Mesenteric fat pad (tissue), 1 donor: ENCODE data around the gene RNF151. TPM values are rescaled to one million over a fixed set of nuclear protein-coding genes. Genes with fewer than 3 reads are reported as not detected.
"Not testable (repeated sequence)": the region's sequence is repeated elsewhere in the genome, so short reads cannot be mapped to it uniquely, and the experiment has no call there.

ENCODE experiments used
- DNase-seq: peaks from one replicate; pipeline ENCODE4 v3.0.0-alpha.2; 2020; ENCODE audit warnings: low spot score
- total RNA-seq: library from RNA; stranded (reverse); fragmentation: NEBNext Ultra II Directional; extraction: Animal tissue kit (Norgen Biotek cat#: 25700); gene quantifications from one replicate; pipeline ENCODE4 v1.2.1, GENCODE V29; 2021
- donor health status: DM: yes; HTN: yes; CAD: no.

RNF151 gene
- total RNA-seq, 1 donor from 2014 or later: not detected

DNA sequence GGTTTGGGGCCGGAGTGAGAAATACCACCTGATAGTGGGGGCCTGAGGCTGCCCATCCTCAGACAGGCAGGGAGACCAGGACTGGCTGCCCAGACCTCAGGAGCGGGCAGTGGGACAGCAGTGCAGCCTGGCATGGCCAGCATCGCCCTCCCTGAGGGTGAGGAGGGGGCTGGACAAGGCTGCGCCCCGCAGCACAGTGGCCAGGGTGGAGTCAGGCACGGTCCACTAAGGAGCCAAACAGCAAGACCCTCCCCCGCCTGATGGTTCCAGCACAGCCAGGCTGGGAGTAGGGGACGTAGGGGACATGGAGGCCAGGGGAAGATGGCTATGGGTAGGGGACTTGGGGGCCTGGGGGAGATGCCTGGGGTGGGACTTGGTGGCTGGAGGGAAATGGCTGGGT, 39.7 kb downstream of the RNF151 start:
- DNase-seq: no peak

DNA sequence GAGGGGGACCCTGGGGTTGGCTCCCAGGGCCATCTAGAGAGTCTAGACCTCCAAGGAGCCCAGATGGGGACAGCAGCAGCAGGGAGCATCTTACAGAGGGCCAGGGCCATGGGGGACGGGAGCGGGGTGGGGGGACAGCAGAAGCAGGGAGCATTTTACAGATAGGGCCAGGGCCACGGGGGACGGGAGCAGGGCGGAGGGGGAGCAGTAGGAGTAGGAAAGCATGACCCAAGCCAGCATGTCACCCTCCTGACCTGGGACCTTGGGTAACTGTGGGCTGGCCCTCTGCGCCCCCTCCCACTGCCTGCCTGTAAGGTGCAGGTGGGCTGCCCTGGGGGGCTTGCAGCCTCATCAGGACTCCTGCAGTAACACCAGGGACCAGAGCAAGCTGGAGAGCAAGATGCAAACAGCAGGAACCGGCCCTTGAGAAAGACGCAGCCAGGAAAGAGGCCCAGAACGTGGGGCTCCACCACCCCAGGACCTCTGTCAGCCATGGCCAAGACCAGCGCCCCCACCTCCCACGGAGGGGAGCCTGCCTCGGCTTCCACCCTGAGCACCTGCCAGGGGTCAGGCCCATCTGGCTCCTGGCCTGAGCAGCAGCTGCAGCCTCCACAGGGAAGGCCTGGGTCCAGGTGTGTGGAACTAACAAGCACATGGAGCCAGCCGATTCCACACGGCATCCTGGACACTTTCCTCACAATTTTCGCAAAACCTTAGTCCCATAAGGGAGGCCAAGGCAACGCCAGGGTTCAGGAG, 40.6 kb downstream of the RNF151 start:
- DNase-seq: no peak

- DNase-seq: no peak
Observed at GRCh38 chr16:2008009-2008526, 41.4 kb downstream of the RNF151 start.

DNA sequence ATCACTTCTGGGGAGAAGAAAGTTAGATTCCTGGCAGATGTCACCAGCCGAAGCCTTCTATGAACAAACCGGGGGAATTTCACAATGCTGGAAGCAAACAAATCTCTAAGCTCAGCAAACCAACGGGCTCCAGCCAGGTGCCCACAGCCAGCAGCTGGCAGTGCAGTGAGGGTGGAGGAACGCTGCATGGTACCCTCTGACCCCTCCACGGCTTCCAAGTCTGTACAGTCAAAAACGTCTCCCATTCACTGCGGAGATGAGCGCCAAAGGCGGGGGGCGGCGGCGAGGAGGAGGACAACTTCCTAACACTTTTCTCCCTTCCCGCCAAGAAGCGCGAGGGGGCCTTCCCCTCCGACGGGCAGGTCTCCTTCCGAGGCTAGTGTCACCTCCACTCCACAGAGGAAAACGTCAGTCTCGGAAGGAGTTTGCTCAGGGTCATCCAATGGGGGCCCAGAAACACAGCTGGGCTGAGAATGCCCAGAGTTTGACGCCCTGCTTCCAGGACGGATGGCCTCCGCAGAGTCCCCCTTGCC, 42.0 kb downstream of the RNF151 start:
- DNase-seq: no peak

- DNase-seq: no peak
Observed at GRCh38 chr16:2009164-2009711, 42.6 kb downstream of the RNF151 start.

GRCh38 chr16:2009791-2010510, 43.3 kb downstream of the RNF151 start, which contains the start of gene ZNF598:
Gene ZNF598 (minus strand): TSS chr16:2009821.
- DNase-seq: peak; percentile 92

DNA sequence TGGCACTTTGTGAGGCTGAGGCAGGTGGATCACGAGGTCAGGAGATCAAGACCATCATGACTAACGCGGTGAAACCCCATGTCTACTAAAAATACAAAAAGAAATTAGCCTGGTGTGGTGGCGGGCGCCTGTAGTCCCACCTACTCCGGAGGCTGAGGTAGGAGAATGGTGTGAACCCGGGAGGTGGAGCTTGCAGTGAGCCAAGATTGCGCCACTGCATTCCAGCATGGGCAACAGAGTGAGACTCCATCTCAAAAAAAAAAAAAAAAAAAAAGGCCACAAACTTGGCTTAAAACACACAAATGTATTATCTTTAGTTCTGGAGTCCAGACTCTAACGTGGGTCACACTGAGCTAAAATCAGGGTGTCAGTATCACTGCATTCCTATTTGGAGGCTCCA, 45.1 kb downstream of the RNF151 start:
- not testable (repeated sequence) for DNase-seq

DNA sequence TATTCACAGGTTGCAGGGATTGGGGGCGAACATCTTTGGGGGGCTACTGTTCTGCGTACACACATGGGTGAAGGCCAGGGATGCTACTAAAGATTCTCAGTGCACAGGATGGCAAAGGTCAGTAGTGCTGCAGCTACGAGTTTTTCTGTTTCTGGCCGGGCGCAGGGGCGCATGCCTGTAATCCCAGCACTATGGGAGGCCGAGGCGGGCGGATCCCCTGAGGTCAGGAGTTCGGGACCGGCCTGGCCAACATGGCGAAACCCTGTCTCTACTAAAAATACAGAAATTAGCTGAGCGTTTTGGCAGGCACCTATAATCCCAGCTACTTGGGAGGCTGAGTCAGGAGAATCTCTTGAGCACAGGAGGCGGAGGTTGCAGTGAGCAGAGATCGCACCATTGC, 46.9 kb downstream of the RNF151 start:
- DNase-seq: no peak

- no peak for DNase-seq
Observed at GRCh38 chr16:2015117-2015946, 48.7 kb downstream of the RNF151 start.

- no peak for DNase-seq
Observed at GRCh38 chr16:2015947-2016208, 49.2 kb downstream of the RNF151 start.

DNA sequence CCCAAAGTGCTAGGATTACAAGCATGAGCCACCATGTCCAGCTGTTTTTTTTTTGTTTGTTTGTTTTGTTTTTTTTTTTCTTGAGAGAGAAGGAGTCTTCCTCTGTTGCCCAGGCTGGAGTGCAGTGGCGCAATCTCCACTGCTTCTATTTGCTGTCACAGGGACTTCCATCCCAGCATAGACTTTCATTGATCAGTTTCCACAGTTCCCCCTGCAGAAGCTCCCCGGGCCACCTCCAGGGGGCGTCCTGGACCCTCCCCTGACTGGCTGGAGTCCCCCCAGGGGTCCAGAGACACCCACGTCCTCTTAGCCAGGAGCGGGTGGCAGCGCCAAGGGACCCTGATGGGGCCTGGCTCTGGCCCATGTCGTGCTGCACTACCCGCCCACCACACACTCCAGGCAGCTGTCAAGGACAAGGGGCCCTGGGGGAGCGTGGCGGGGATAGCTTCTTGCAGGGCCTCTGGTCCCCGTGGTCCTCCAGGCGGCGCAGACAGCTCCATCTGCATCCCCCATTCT, 49.8 kb downstream of the RNF151 start:
- no peak for DNase-seq

Other genes with a start within 250 kb of the RNF151 start
- 34.6 TPM for gene NME3, start 195.3 kb upstream of the RNF151 start, total RNA-seq
- gene EME2, start 194.0 kb upstream of the RNF151 start, total RNA-seq: 14.5 TPM
- 71.3 TPM for gene MRPS34, start 193.7 kb upstream of the RNF151 start, total RNA-seq
- 28.8 TPM for gene SPSB3, start 184.3 kb upstream of the RNF151 start, total RNA-seq
- 35.1 TPM for gene NUBP2, start 183.9 kb upstream of the RNF151 start, total RNA-seq
- not detected for gene IGFALS, start 173.2 kb upstream of the RNF151 start, total RNA-seq
- 58.4 TPM for gene HAGH, start 140.0 kb upstream of the RNF151 start, total RNA-seq
- gene FAHD1, start 139.7 kb upstream of the RNF151 start, total RNA-seq: 17.9 TPM
- not detected for gene MEIOB, start 94.7 kb upstream of the RNF151 start, total RNA-seq
- gene HS3ST6, start 48.4 kb upstream of the RNF151 start, total RNA-seq: not detected
- gene MSRB1, start 23.7 kb upstream of the RNF151 start, total RNA-seq: 27.1 TPM
- gene RPL3L, start 12.2 kb upstream of the RNF151 start, total RNA-seq: not detected
- gene NDUFB10, start 7.3 kb upstream of the RNF151 start, total RNA-seq: 126 TPM
- 1,385 TPM for gene RPS2, start 2.0 kb upstream of the RNF151 start, total RNA-seq
- 26.5 TPM for gene TBL3, start 5.2 kb downstream of the RNF151 start, total RNA-seq
- not detected for gene NOXO1, start 14.6 kb downstream of the RNF151 start, total RNA-seq
- 15.7 TPM for gene GFER, start 17.3 kb downstream of the RNF151 start, total RNA-seq
- gene SYNGR3, start 23.1 kb downstream of the RNF151 start, total RNA-seq: not detected
- gene ZNF598, start 43.0 kb downstream of the RNF151 start, total RNA-seq: 50.5 TPM
- 0.58 TPM for gene NPW, start 52.9 kb downstream of the RNF151 start, total RNA-seq
- 238 TPM for gene NHERF2, start 60.0 kb downstream of the RNF151 start, total RNA-seq
- 9.9 TPM for gene NTHL1, start 81.0 kb downstream of the RNF151 start, total RNA-seq
- 88.3 TPM for gene TSC2, start 81.1 kb downstream of the RNF151 start, total RNA-seq
- 99.4 TPM for gene PKD1, start 169.0 kb downstream of the RNF151 start, total RNA-seq
- gene RAB26, start 181.8 kb downstream of the RNF151 start, total RNA-seq: not detected
- gene TRAF7, start 188.9 kb downstream of the RNF151 start, total RNA-seq: 63.5 TPM
- 0.06 TPM for gene CASKIN1, start 229.7 kb downstream of the RNF151 start, total RNA-seq
- gene MLST8, start 238.6 kb downstream of the RNF151 start, total RNA-seq: 21.9 TPM
- gene BRICD5, start 244.0 kb downstream of the RNF151 start, total RNA-seq: 2.9 TPM
- gene PGP, start 248.0 kb downstream of the RNF151 start, total RNA-seq: 11.8 TPM